HepG2 (cell line): ENCODE measurements around the gene GGA1. TPM values are rescaled to one million over a fixed set of nuclear protein-coding genes. Genes with fewer than 3 reads are reported as not detected.

Experiments used
- ATAC-seq: fragments of 200-7000 bp; cut with Tn5 transposase; 3 replicates; pipeline ENCODE4 v1.9.1; 2020; ENCODE audit warnings: mild to moderate bottlenecking, moderate library complexity
- BruUV-seq: library from RNA; stranded (reverse); fragments of 400-500 nt; replicated peaks from 2 replicates; lab custom pipeline; 2021; lab: Mats Ljungman, UMichigan
- CTCF ChIA-PET: fragments of 300-600 bp; formaldehyde crosslinking; extraction: SDS; loops from one replicate; lab custom pipeline; 2021; ENCODE audit warnings: low total read pairs, inconsistent platforms, low intra/inter-chr PET ratio; lab: Yijun Ruan, JAX
- POLR2A ChIA-PET: fragments of 350-600 bp; sonication (Branson Sonifier 250); formaldehyde crosslinking; loops from one replicate; lab custom pipeline; 2020; ENCODE audit warnings: antibody characterized with exemption, inconsistent platforms; lab: Yijun Ruan, JAX
- DNase-seq: peaks from one replicate; pipeline ENCODE4 v3.0.0-alpha.2; 2015; ENCODE audit warnings: low spot score
- FAIRE-seq: peaks from 3 replicates; lab custom pipeline; 2011; peaks lifted over from hg19 to GRCh38; lab: Jason Lieb, UNC
- H2AFZ ChIP-seq: one replicate; pipeline ENCODE4 v1.6.1; 2011; ENCODE audit warnings: low read length, inconsistent platforms
- H3K27ac ChIP-seq: fragments of 300-600 bp; 3 replicates; pipeline ENCODE4 v1.8.0; 2011; ENCODE audit warnings: mixed run types, mild to moderate bottlenecking, mixed read lengths, low read length, inconsistent platforms; ENCODE audit not compliant: insufficient read depth; ENCODE audit errors: extremely low read length
- H3K27me3 ChIP-seq, 2 experiments: fragments of 200-600 bp in 1 of 2; 2 replicates in 1 of 2; 3 replicates in 1 of 2; pipeline versions ENCODE4 v1.6.0 to v1.8.0; 2011; ENCODE audit warnings: low read length in 2 of 2, mild to moderate bottlenecking in 2 of 2, moderate library complexity in 2 of 2, inconsistent platforms in 1 of 2; ENCODE audit not compliant: insufficient read depth in 2 of 2, control insufficient read depth in 1 of 2
- H3K36me3 ChIP-seq, 2 experiments: fragments of 200-600 bp in 1 of 2; replicated peaks in 1 of 2; 2 replicates in 1 of 2; 3 replicates in 1 of 2; pipeline versions ENCODE4 v1.5.1 to v1.8.0; 2011; ENCODE audit warnings: low read length in 2 of 2, inconsistent platforms in 1 of 2; ENCODE audit not compliant: insufficient read depth in 2 of 2, control insufficient read depth in 1 of 2
- H3K4me1 ChIP-seq: 2 replicates; pipeline ENCODE4 v1.5.1; 2012; ENCODE audit warnings: low read length, inconsistent platforms; ENCODE audit not compliant: insufficient read depth
- H3K4me2 ChIP-seq: 2 replicates; pipeline ENCODE4 v1.6.0; 2011; ENCODE audit warnings: low read depth, low read length, inconsistent platforms
- H3K4me3 ChIP-seq, 3 experiments: fragments of 200-600 bp in 1 of 3; sonication (generic), shearing (Covaris generic) in 1 of 3; replicated peaks in 1 of 3; 2 replicates each; pipeline ENCODE4 v1.5.1; 2011 to 2016; ENCODE audit warnings: low read length in 3 of 3, inconsistent platforms in 2 of 3, low read depth in 2 of 3, mild to moderate bottlenecking in 2 of 3, control low read depth in 1 of 3, mixed read lengths in 1 of 3; ENCODE audit not compliant: insufficient read depth in 1 of 3
- H3K79me2 ChIP-seq: one replicate; pipeline ENCODE4 v1.6.1; 2011; ENCODE audit warnings: low read length, inconsistent platforms; ENCODE audit not compliant: insufficient read depth
- H3K9ac ChIP-seq: 2 replicates; pipeline ENCODE4 v1.6.0; 2011; ENCODE audit warnings: mild to moderate bottlenecking, low read depth, low read length, inconsistent platforms; ENCODE audit not compliant: insufficient read depth
- H3K9me3 ChIP-seq: 2 replicates; pipeline ENCODE4 v1.5.1; 2012; ENCODE audit warnings: mild to moderate bottlenecking, low read length
- H4K20me1 ChIP-seq: 2 replicates; pipeline ENCODE4 v1.6.0; 2011; ENCODE audit warnings: inconsistent platforms, mild to moderate bottlenecking, low read length, moderate library complexity; ENCODE audit not compliant: insufficient read depth
- LCORL ChIP-seq, 2 experiments: fragments of 450-650 bp in 1 of 2; sonication (generic) in 1 of 2; formaldehyde crosslinking in 1 of 2; IDR thresholded peaks; 2 replicates each; pipeline versions ENCODE4 v1.5.0 to v1.6.1; 2017 to 2020; ENCODE audit warnings: antibody characterized with exemption in 1 of 2, missing genetic modification reagents in 1 of 2
- MEIS2 ChIP-seq: sonication (generic); formaldehyde crosslinking; IDR thresholded peaks from 2 replicates; pipeline ENCODE4 v1.9.0; 2021; ENCODE audit warnings: mild to moderate bottlenecking, missing genetic modification reagents
- MIER3 ChIP-seq: IDR thresholded peaks from 2 replicates; pipeline ENCODE4 v1.6.1; 2016; ENCODE audit warnings: missing compliant biosample characterization, borderline replicate concordance
- MTA1 ChIP-seq: sonication (generic); formaldehyde crosslinking; IDR thresholded peaks from 2 replicates; pipeline ENCODE4 v1.4.0; 2020; ENCODE audit warnings: missing genetic modification reagents, mild to moderate bottlenecking, borderline replicate concordance
- NFATC3 ChIP-seq: sonication (generic); formaldehyde crosslinking; IDR thresholded peaks from 2 replicates; pipeline ENCODE4 v1.5.1; 2020; ENCODE audit warnings: mild to moderate bottlenecking, missing genetic modification reagents
- PAF1 ChIP-seq: IDR thresholded peaks from 2 replicates; pipeline ENCODE4 v1.6.1; 2016; ENCODE audit warnings: missing genetic modification reagents, missing compliant biosample characterization
- POLR2A ChIP-seq, 2 experiments: IDR thresholded peaks; 2 replicates each; pipeline ENCODE4 v1.6.1; 2011; ENCODE audit warnings: low read depth in 2 of 2, low read length in 2 of 2, mild to moderate bottlenecking in 1 of 2, moderate library complexity in 1 of 2; ENCODE audit not compliant: insufficient read depth in 1 of 2
- PRPF4 ChIP-seq: fragments of 200-400 bp; formaldehyde crosslinking; IDR thresholded peaks from 2 replicates; pipeline ENCODE4 v1.6.1; 2016; ENCODE audit warnings: low read length, low read depth; ENCODE audit not compliant: poor library complexity, severe bottlenecking
- RELA ChIP-seq: sonication (generic); formaldehyde crosslinking; IDR thresholded peaks from 2 replicates; pipeline ENCODE4 v1.4.0; 2020; ENCODE audit warnings: missing genetic modification reagents
- SRF ChIP-seq: IDR thresholded peaks from 2 replicates; pipeline ENCODE4 v1.6.1; 2011; ENCODE audit warnings: mild to moderate bottlenecking, low read depth, low read length, moderate library complexity
- ZMYM3 ChIP-seq: sonication (generic); formaldehyde crosslinking; IDR thresholded peaks from 2 replicates; pipeline ENCODE4 v1.5.1; 2020; ENCODE audit warnings: mild to moderate bottlenecking, missing genetic modification reagents
- ZNF292 ChIP-seq: sonication (generic); formaldehyde crosslinking; IDR thresholded peaks from 2 replicates; pipeline ENCODE4 v1.8.1; 2022; ENCODE audit warnings: mild to moderate bottlenecking, low read depth, missing genetic modification reagents, borderline replicate concordance
- ZNF44 ChIP-seq: sonication (generic); formaldehyde crosslinking; IDR thresholded peaks from 2 replicates; pipeline ENCODE4 v1.5.1; 2020; ENCODE audit warnings: mild to moderate bottlenecking, missing genetic modification reagents
- ZNF839 ChIP-seq: sonication (generic); formaldehyde crosslinking; IDR thresholded peaks from 2 replicates; pipeline ENCODE4 v1.4.0; 2020; ENCODE audit warnings: missing genetic modification reagents, mild to moderate bottlenecking, borderline replicate concordance
- WGBS: methylation state at CpG from one replicate; pipeline ENCODE4 v1.1.6; 2017; ENCODE audit warnings: low lambda C conversion rate; 5-methylcytosine and 5-hydroxymethylcytosine counted together
- in situ Hi-C: cut with HindIII; loops from 2 replicates; pipeline ENCODE4 v1.10.0; 2017; ENCODE audit warnings: low pct_unique_long_range_greater_than_20kb; ENCODE audit not compliant: extremely low pct_ligation_motif_present
- intact Hi-C: fragments of 100-400 bp; cut with micrococcal nuclease; formaldehyde crosslinking; loops from one replicate; pipeline ENCODE4 v1.10.0; 2022; ENCODE audit not compliant: unreplicated experiment
- polyA plus RNA-seq, 8 experiments: library from polyadenylated mRNA; depleted of rRNA in 3 of 8; stranded (reverse) in 7 of 8; unstranded in 1 of 8; fragments of >200 nt; fragmentation: Illumina TruSeq in 4 of 8; extraction: Trizol in 4 of 8; gene quantifications; 2 replicates each; pipeline versions ENCODE4 v1.2.1 to v1.2.3, GENCODE V29; 2011 to 2016; ENCODE audit warnings: low read depth in 4 of 8, missing spikeins in 1 of 8, mixed read lengths in 1 of 8; ENCODE audit not compliant: insufficient read depth in 1 of 8
- total RNA-seq, 5 experiments: library from RNA; depleted of rRNA; stranded (reverse); fragments of >200 nt; fragmentation: Illumina TruSeq; extraction: Trizol; gene quantifications; 2 replicates each; pipeline ENCODE4 v1.2.3, GENCODE V29; 2016; ENCODE audit warnings: low read depth in 1 of 5
- TF ChIP-seq, protein P1 (sequence below): sonication (generic); formaldehyde crosslinking; IDR thresholded peaks from 2 replicates; pipeline ENCODE4 v1.5.0; 2020; ENCODE audit warnings: missing genetic modification reagents
- TF ChIP-seq, protein P2 (sequence below): sonication (generic); formaldehyde crosslinking; IDR thresholded peaks from 2 replicates; pipeline ENCODE4 v1.4.0; 2020; ENCODE audit warnings: missing genetic modification reagents, mild to moderate bottlenecking, borderline replicate concordance
- TF ChIP-seq, protein P3 (sequence below): sonication (generic); formaldehyde crosslinking; IDR thresholded peaks from 2 replicates; pipeline ENCODE4 v1.5.0; 2020; ENCODE audit warnings: missing genetic modification reagents

Gene GGA1
- total and polyA plus RNA-seq, 2 of the 13 experiments (the other 11 are each of a cell fraction or from before 2014, with no cell fraction given) = 29.1 to 87.2 TPM

DNA sequence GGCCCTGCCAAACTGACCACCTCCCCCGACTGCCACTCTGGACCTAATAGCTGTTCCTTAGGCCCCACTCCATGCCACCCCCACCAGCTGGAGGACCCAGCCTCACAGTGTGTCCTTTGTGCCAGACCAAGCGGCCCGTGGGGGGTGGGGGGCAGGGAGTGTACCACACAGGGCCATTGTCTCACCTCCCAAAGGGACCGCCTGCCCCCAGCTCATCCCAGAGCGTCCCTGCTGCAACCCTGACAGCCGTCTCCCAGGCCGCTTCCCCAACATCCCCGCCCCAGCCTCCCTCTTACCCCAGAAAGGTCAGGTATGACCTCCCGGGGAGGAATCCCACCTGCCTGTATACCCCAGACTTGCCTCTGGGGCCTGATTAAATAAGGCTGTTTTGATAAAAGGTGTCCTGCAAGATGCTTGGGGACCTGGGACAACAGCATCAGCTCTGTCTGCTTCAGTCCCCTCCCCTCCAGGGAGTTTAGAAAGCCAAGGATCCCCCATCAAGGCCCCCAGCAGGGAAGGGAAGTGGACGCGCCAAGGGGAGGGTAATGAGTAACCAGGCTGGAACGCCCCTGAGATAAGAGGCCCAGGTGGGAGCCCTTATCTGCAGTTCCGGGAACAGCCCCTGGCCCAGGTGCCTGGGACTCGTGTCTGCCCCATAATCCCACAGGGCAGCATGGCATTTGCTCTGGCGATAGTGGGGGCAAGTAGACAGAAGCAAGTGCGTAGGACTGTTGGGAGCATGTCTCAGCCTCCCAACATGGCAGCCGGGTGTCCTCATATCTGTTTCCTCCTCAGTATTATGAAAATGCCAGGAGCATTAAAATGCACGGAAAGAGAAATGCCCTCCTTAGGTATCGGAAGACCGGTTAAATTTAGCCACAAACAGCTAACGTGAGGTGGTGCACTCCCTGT lies 39.4 kb upstream of the GGA1 start:
- H2AFZ ChIP-seq = no peak overlapping the region
- intact Hi-C loops (loop anchor here (1.0 kb wide), 1 partner anchor 23 kb away; no protein-coding TSS in a partner anchor), in situ Hi-C loops (no loop called here)
- ChIA-PET POLR2A (interaction anchor here (1.0 to 17.5 kb wide), 18 partner anchors 7 to 537 kb away, joined by 3 to 976 read pairs (median 6); partner anchors contain the start of genes CDC42EP1, GGA1, LGALS2 and PDXP), CTCF (interaction anchor here (1.0 to 5.4 kb wide), 4 partner anchors 22 to 30 kb away, joined by 3 to 66 read pairs (median 4); no protein-coding TSS in a partner anchor)
- peak; percentile 74 for ATAC-seq
- peaks cover 12 to 30% of the 10 kb centered on the region in 2 experiments for H3K36me3 ChIP-seq
- peak overlapping the region; percentile 67 for H3K27ac ChIP-seq
- peaks cover 69% of the 10 kb centered on the region for H3K4me1 ChIP-seq
- peaks cover 21% of the 10 kb centered on the region for H3K79me2 ChIP-seq
- H3K4me2 ChIP-seq = peak overlapping the region; percentile 73
- no TSS peak for BruUV-seq
- H3K27me3 ChIP-seq = no peaks in the 10 kb centered on the region
- peak overlapping the region in 1 of 3 experiments; percentile 39; a peak in 2 of 6 replicates for H3K4me3 ChIP-seq
- FAIRE-seq = peak; percentile 88
- peaks cover 33% of the 10 kb centered on the region for H4K20me1 ChIP-seq
- DNase-seq = peak; percentile 90
- H3K9ac ChIP-seq = peak overlapping the region; percentile 55
- H3K9me3 ChIP-seq = no peaks in the 10 kb centered on the region
- WGBS = 7% methylated on average over 10 of the region's 21 CpGs
- TF ChIP-seq PAF1 (CRISPR knock-in tag) (peak; percentile 98), PRPF4 (no peak), ZNF839 (peak; percentile 85; the same call in 1 of the 2 replicates), ZNF292 (CRISPR knock-in tag) (0 out of 2 replicates have a peak, but pooled peaks have one; percentile 9), SRF (peak; percentile 96), ZNF44 (CRISPR knock-in tag) (no peak; the same call in 1 of the 2 replicates), MIER3 (CRISPR knock-in tag) (no peak), RELA (CRISPR knock-in tag) (peak; percentile 29; the same call in 1 of the 2 replicates), POLR2A (IDR thresholded peaks at IDR 0.05; ENCODE audit: insufficient read depth in 1 of 2, low read depth in 2 of 2, low read length in 2 of 2) (peak; percentile 66 to 88), NFATC3 (CRISPR knock-in tag) (peak; percentile 62; the same call in 1 of the 2 replicates), MEIS2 (CRISPR knock-in tag) (peak; percentile 56; the same call in 1 of the 2 replicates), LCORL (IDR thresholded peaks at IDR 0.05) (no peak), LCORL (CRISPR knock-in tag; IDR thresholded peaks at IDR 0.05) (peak; percentile 83), MTA1 (CRISPR knock-in tag) (peak; percentile 60; the same call in 1 of the 2 replicates), ZMYM3 (CRISPR knock-in tag) (no peak)
- TF ChIP-seq, protein P1, sequence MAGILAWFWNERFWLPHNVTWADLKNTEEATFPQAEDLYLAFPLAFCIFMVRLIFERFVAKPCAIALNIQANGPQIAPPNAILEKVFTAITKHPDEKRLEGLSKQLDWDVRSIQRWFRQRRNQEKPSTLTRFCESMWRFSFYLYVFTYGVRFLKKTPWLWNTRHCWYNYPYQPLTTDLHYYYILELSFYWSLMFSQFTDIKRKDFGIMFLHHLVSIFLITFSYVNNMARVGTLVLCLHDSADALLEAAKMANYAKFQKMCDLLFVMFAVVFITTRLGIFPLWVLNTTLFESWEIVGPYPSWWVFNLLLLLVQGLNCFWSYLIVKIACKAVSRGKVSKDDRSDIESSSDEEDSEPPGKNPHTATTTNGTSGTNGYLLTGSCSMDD = no peak
- TF ChIP-seq, protein P2, sequence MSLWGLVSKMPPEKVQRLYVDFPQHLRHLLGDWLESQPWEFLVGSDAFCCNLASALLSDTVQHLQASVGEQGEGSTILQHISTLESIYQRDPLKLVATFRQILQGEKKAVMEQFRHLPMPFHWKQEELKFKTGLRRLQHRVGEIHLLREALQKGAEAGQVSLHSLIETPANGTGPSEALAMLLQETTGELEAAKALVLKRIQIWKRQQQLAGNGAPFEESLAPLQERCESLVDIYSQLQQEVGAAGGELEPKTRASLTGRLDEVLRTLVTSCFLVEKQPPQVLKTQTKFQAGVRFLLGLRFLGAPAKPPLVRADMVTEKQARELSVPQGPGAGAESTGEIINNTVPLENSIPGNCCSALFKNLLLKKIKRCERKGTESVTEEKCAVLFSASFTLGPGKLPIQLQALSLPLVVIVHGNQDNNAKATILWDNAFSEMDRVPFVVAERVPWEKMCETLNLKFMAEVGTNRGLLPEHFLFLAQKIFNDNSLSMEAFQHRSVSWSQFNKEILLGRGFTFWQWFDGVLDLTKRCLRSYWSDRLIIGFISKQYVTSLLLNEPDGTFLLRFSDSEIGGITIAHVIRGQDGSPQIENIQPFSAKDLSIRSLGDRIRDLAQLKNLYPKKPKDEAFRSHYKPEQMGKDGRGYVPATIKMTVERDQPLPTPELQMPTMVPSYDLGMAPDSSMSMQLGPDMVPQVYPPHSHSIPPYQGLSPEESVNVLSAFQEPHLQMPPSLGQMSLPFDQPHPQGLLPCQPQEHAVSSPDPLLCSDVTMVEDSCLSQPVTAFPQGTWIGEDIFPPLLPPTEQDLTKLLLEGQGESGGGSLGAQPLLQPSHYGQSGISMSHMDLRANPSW (CRISPR knock-in tag) = peak; percentile 97; the same call in 1 of the 2 replicates
- TF ChIP-seq, protein P3, sequence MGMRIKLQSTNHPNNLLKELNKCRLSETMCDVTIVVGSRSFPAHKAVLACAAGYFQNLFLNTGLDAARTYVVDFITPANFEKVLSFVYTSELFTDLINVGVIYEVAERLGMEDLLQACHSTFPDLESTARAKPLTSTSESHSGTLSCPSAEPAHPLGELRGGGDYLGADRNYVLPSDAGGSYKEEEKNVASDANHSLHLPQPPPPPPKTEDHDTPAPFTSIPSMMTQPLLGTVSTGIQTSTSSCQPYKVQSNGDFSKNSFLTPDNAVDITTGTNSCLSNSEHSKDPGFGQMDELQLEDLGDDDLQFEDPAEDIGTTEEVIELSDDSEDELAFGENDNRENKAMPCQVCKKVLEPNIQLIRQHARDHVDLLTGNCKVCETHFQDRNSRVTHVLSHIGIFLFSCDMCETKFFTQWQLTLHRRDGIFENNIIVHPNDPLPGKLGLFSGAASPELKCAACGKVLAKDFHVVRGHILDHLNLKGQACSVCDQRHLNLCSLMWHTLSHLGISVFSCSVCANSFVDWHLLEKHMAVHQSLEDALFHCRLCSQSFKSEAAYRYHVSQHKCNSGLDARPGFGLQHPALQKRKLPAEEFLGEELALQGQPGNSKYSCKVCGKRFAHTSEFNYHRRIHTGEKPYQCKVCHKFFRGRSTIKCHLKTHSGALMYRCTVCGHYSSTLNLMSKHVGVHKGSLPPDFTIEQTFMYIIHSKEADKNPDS (CRISPR knock-in tag) = no peak
